ENCODE results near the gene HMX1.

GRCh38 chr4:8868321-8869001, 3.2 kb downstream of the HMX1 start:
- no peak for TF ChIP-seq RAD21 (IDR thresholded peaks at IDR 0.05; ENCODE audit: low read length)
- no peak for TF ChIP-seq REST (IDR thresholded peaks at IDR 0.05; ENCODE audit: low read depth, low read length)

All from SK-N-SH (cell line).